Liver (tissue), 9 donors: ENCODE measurements around the gene TPRX1. TPM values are rescaled to one million over a fixed set of nuclear protein-coding genes. Genes with fewer than 3 reads are reported as not detected.

ENCODE experiments used
- DNase-seq: peaks from one replicate; pipeline ENCODE4 v3.0.0-alpha.2; 2017; ENCODE audit warnings: low spot score
- H3K27ac ChIP-seq, 2 donors: one replicate each; pipeline ENCODE4 v1.7.0; 2013; ENCODE audit warnings: inconsistent platforms in 2 of 2, low read length in 2 of 2, control low read depth in 1 of 2, low read depth in 1 of 2, mild to moderate bottlenecking in 1 of 2
- H3K27me3 ChIP-seq, 4 donors: one replicate each; pipeline versions ENCODE4 v1.6.1 to v1.7.0; 2013; ENCODE audit warnings: low read length in 3 of 4, inconsistent platforms in 1 of 4, mild to moderate bottlenecking in 1 of 4, moderate library complexity in 1 of 4; ENCODE audit not compliant: control insufficient read depth in 4 of 4, insufficient read depth in 4 of 4
- H3K36me3 ChIP-seq, 4 donors: one replicate each; pipeline versions ENCODE4 v1.6.1 to v1.7.0; 2013; ENCODE audit warnings: low read length in 3 of 4, mild to moderate bottlenecking in 3 of 4, low read depth in 1 of 4, moderate library complexity in 1 of 4; ENCODE audit not compliant: control insufficient read depth in 4 of 4, insufficient read depth in 3 of 4
- H3K4me1 ChIP-seq, 4 donors: one replicate each; pipeline versions ENCODE4 v1.6.1 to v1.7.0; 2013; ENCODE audit warnings: low read length in 3 of 4, mild to moderate bottlenecking in 3 of 4, moderate library complexity in 1 of 4; ENCODE audit not compliant: control insufficient read depth in 4 of 4, insufficient read depth in 4 of 4
- H3K4me3 ChIP-seq, 3 donors: one replicate each; pipeline versions ENCODE4 v1.6.1 to v1.7.0; 2013; ENCODE audit warnings: low read length in 3 of 3, control low read depth in 1 of 3, low read depth in 1 of 3, mild to moderate bottlenecking in 1 of 3
- H3K9ac ChIP-seq, 2 donors: one replicate each; pipeline ENCODE4 v1.7.0; 2013; ENCODE audit warnings: low read length in 2 of 2, mild to moderate bottlenecking in 2 of 2, moderate library complexity in 2 of 2, control low read depth in 1 of 2, low read depth in 1 of 2
- H3K9me3 ChIP-seq, 4 donors: one replicate each; pipeline versions ENCODE4 v1.6.1 to v1.7.0; 2013; ENCODE audit warnings: low read length in 3 of 4; ENCODE audit not compliant: control insufficient read depth in 4 of 4
- ATF3 ChIP-seq: IDR thresholded peaks from 2 replicates; pipeline ENCODE4 v1.6.1; 2016; ENCODE audit warnings: antibody characterized with exemption
- EGR1 ChIP-seq, 2 donors: IDR thresholded peaks; 2 replicates each; pipeline ENCODE4 v1.6.1; 2016 to 2018; ENCODE audit warnings: antibody characterized with exemption in 2 of 2, low read depth in 2 of 2
- FOXA1 ChIP-seq: IDR thresholded peaks from 2 replicates; pipeline ENCODE4 v1.6.1; 2016; ENCODE audit warnings: antibody characterized with exemption
- FOXA2 ChIP-seq: IDR thresholded peaks from 2 replicates; pipeline ENCODE4 v1.6.1; 2016; ENCODE audit warnings: antibody characterized with exemption
- GABPA ChIP-seq, 2 donors: IDR thresholded peaks in 1 of 2; conservative IDR thresholded peaks in 1 of 2; 2 replicates each; pipeline ENCODE4 v1.6.1; 2016; ENCODE audit warnings: antibody characterized with exemption in 2 of 2, mild to moderate bottlenecking in 1 of 2, moderate library complexity in 1 of 2
- HNF4A ChIP-seq, 2 donors: conservative IDR thresholded peaks; 2 replicates each; pipeline ENCODE4 v1.6.1; 2016; ENCODE audit warnings: antibody characterized with exemption in 2 of 2, mild to moderate bottlenecking in 2 of 2
- HNF4G ChIP-seq: IDR thresholded peaks from 2 replicates; pipeline ENCODE4 v1.6.1; 2016; ENCODE audit warnings: antibody characterized with exemption
- JUND ChIP-seq, 2 donors: IDR thresholded peaks; 2 replicates each; pipeline ENCODE4 v1.6.1; 2016; ENCODE audit warnings: antibody characterized with exemption in 2 of 2
- MAX ChIP-seq: IDR thresholded peaks from 2 replicates; pipeline ENCODE4 v1.6.1; 2016; ENCODE audit warnings: antibody characterized with exemption
- NR2F2 ChIP-seq: IDR thresholded peaks from 2 replicates; pipeline ENCODE4 v1.6.1; 2016; ENCODE audit warnings: antibody characterized with exemption
- RAD21 ChIP-seq, 2 donors: IDR thresholded peaks; 2 replicates each; pipeline ENCODE4 v1.6.1; 2016; ENCODE audit warnings: antibody characterized with exemption in 2 of 2, mild to moderate bottlenecking in 2 of 2
- REST ChIP-seq: IDR thresholded peaks from 2 replicates; pipeline ENCODE4 v1.6.1; 2016; ENCODE audit warnings: antibody characterized with exemption, mild to moderate bottlenecking
- RXRA ChIP-seq, 2 donors: IDR thresholded peaks; 2 replicates each; pipeline ENCODE4 v1.6.1; 2017 to 2018; ENCODE audit warnings: antibody characterized with exemption in 2 of 2, mild to moderate bottlenecking in 1 of 2
- SP1 ChIP-seq: IDR thresholded peaks from 2 replicates; pipeline ENCODE4 v1.6.1; 2018; ENCODE audit warnings: antibody characterized with exemption, mild to moderate bottlenecking
- TAF1 ChIP-seq: conservative IDR thresholded peaks from 2 replicates; pipeline ENCODE4 v1.6.1; 2016; ENCODE audit warnings: antibody characterized with exemption, mild to moderate bottlenecking
- YY1 ChIP-seq: IDR thresholded peaks from 2 replicates; pipeline ENCODE4 v1.6.1; 2016; ENCODE audit warnings: antibody characterized with exemption, mild to moderate bottlenecking
- ZBTB33 ChIP-seq: IDR thresholded peaks from 2 replicates; pipeline ENCODE4 v1.6.1; 2016; ENCODE audit warnings: antibody characterized with exemption
- whole genome bisulfite sequencing: extraction: QIAGEN DNeasy Blood & Tissue Kit; methylation state at CpG from one replicate; pipeline ENCODE4 v1.1.7; 2013; 5-methylcytosine and 5-hydroxymethylcytosine counted together
- polyA plus RNA-seq, 2 donors: library from polyadenylated mRNA; stranded (reverse) in 1 of 2; unstranded in 1 of 2; fragments of 200-250 nt in 1 of 2; fragments of >200 nt in 1 of 2; fragmentation: Nextera tagmentation in 1 of 2; extraction: Ambion mirVana in 1 of 2; gene quantifications; one replicate each; pipeline versions ENCODE4 v1.2.1 to v1.2.3, GENCODE V29; 2013 to 2015
- total RNA-seq, 2 donors: library from RNA; depleted of rRNA; stranded (reverse); fragments of >200 nt; gene quantifications; one replicate each; pipeline ENCODE4 v1.2.3, GENCODE V29; 2014
- TF ChIP-seq, protein P1 (sequence below): fragments of 150-350 bp; IDR thresholded peaks from 2 replicates; pipeline ENCODE4 v1.5.1; 2017; ENCODE audit warnings: improper control_type of control experiment, low read depth, low read length; ENCODE audit not compliant: missing input control
- donor health status: healthy.
- donor health status: healthy.
- donor health status: healthy.
- donor health status: healthy.
- donor health status: healthy.

Gene TPRX1
- total and polyA plus RNA-seq, 4 donors, result not detected

- no peak overlapping the region for H3K27ac ChIP-seq
- no peaks in the 10 kb centered on the region for H3K4me1 ChIP-seq
- no peak for TF ChIP-seq JUND (IDR thresholded peaks at IDR 0.05)
- TF ChIP-seq ZBTB33, result no peak
- TF ChIP-seq FOXA2, result no peak
- TF ChIP-seq MAX, result no peak
- no peak for TF ChIP-seq RXRA (IDR thresholded peaks at IDR 0.05)
- TF ChIP-seq EGR1 (IDR thresholded peaks at IDR 0.05; ENCODE audit: low read depth in 2 of 2), result no peak
- no peak for TF ChIP-seq FOXA1
- no peak for TF ChIP-seq GABPA (IDR thresholded peaks at IDR 0.05 in 1 of 2, conservative IDR thresholded peaks at IDR 0.05 in 1 of 2)
- no peak for TF ChIP-seq HNF4G
- TF ChIP-seq ATF3, result no peak
- TF ChIP-seq REST, result no peak
- TF ChIP-seq HNF4A (conservative IDR thresholded peaks at IDR 0.05), result no peak
- no peak for TF ChIP-seq TAF1
- no peak for TF ChIP-seq YY1
- no peak overlapping the region for H3K9ac ChIP-seq
- DNase-seq, result no peak
- no peaks in the 10 kb centered on the region for H3K9me3 ChIP-seq
- no peaks in the 10 kb centered on the region for H3K36me3 ChIP-seq
- H3K27me3 ChIP-seq, result no peaks in the 10 kb centered on the region
- H3K4me3 ChIP-seq, result no peak overlapping the region
- WGBS, result 69% methylated on average over 16 of the region's 16 CpGs
Measured at GRCh38 chr19:47839411-47839810, 35.1 kb upstream of the TPRX1 start.

- WGBS, result 81% methylated on average over 8 of the region's 8 CpGs
- H3K36me3 ChIP-seq, result no peaks in the 10 kb centered on the region
- no peaks in the 10 kb centered on the region for H3K27me3 ChIP-seq
- TF ChIP-seq ZBTB33 (no peak), NR2F2 (no peak), ATF3 (no peak), FOXA2 (no peak), JUND (IDR thresholded peaks at IDR 0.05) (no peak), GABPA (IDR thresholded peaks at IDR 0.05 in 1 of 2, conservative IDR thresholded peaks at IDR 0.05 in 1 of 2) (no peak), REST (no peak), FOXA1 (no peak), HNF4G (no peak), SP1 (no peak), RAD21 (IDR thresholded peaks at IDR 0.05) (no peak), MAX (no peak), HNF4A (conservative IDR thresholded peaks at IDR 0.05) (no peak)
- TF ChIP-seq, protein P1, sequence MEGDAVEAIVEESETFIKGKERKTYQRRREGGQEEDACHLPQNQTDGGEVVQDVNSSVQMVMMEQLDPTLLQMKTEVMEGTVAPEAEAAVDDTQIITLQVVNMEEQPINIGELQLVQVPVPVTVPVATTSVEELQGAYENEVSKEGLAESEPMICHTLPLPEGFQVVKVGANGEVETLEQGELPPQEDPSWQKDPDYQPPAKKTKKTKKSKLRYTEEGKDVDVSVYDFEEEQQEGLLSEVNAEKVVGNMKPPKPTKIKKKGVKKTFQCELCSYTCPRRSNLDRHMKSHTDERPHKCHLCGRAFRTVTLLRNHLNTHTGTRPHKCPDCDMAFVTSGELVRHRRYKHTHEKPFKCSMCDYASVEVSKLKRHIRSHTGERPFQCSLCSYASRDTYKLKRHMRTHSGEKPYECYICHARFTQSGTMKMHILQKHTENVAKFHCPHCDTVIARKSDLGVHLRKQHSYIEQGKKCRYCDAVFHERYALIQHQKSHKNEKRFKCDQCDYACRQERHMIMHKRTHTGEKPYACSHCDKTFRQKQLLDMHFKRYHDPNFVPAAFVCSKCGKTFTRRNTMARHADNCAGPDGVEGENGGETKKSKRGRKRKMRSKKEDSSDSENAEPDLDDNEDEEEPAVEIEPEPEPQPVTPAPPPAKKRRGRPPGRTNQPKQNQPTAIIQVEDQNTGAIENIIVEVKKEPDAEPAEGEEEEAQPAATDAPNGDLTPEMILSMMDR, result no peak
Measured at GRCh38 chr19:47836038-47836437, 31.7 kb upstream of the TPRX1 start.

More at GRCh38 chr19:47836038-47836437, 31.7 kb upstream of the TPRX1 start:
- no peak overlapping the region for H3K27ac ChIP-seq
- no peaks in the 10 kb centered on the region for H3K4me1 ChIP-seq
- H3K4me3 ChIP-seq, result no peak overlapping the region
- no peak overlapping the region for H3K9ac ChIP-seq
- H3K9me3 ChIP-seq, result no peaks in the 10 kb centered on the region
- DNase-seq, result no peak
